Lower lobe of right lung (tissue), 2 donors: ENCODE data around the gene STK39. TPM values are rescaled to one million over a fixed set of nuclear protein-coding genes. Genes with fewer than 3 reads are reported as not detected.

Experiments used
- ATAC-seq, 2 donors: fragments of 200-7000 bp; cut with Tn5 transposase; one replicate each; pipeline ENCODE4 v1.9.1; 2020 to 2022; ENCODE audit warnings: mild to moderate bottlenecking in 2 of 2, moderate library complexity in 2 of 2
- DNase-seq: peaks from one replicate; pipeline ENCODE4 v3.0.0-alpha.2; 2020
- H3K27ac ChIP-seq: fragments of 200-600 bp; one replicate; pipeline ENCODE4 v1.8.0; 2022
- H3K27me3 ChIP-seq: fragments of 200-600 bp; one replicate; pipeline ENCODE4 v1.8.0; 2022; ENCODE audit warnings: low read depth
- H3K36me3 ChIP-seq: fragments of 200-600 bp; one replicate; pipeline ENCODE4 v1.8.0; 2022; ENCODE audit warnings: mild to moderate bottlenecking
- H3K4me1 ChIP-seq: fragments of 200-600 bp; one replicate; pipeline ENCODE4 v1.8.0; 2022
- H3K4me3 ChIP-seq: fragments of 200-600 bp; one replicate; pipeline ENCODE4 v1.8.0; 2022; ENCODE audit warnings: mild to moderate bottlenecking
- H3K9me3 ChIP-seq: fragments of 200-600 bp; one replicate; pipeline ENCODE4 v1.8.0; 2022
- CTCF ChIP-seq: fragments of 200-600 bp; IDR thresholded peaks from one replicate; pipeline ENCODE4 v1.8.0; 2022; ENCODE audit warnings: antibody characterized with exemption, mild to moderate bottlenecking
- intact Hi-C: fragments of 100-400 bp; cut with DNase I; formaldehyde crosslinking; loops from one replicate; pipeline ENCODE4 v1.11.0; 2022
- total RNA-seq: library from RNA; stranded (reverse); fragmentation: NEBNext Ultra II Directional; extraction: Animal tissue kit (Norgen Biotek cat#: 25700); gene quantifications from one replicate; pipeline ENCODE4 v1.2.1, GENCODE V29; 2021
- donor health status: DM: no; HTN: yes; CAD: no; lungs with severe emphysema.

STK39 gene
- total RNA-seq, 1 donor from 2014 or later: 12.6 TPM

- no peak for TF ChIP-seq CTCF
- no peak for ATAC-seq
- no peak overlapping the region for H3K4me3 ChIP-seq
- H3K27ac ChIP-seq: no peak overlapping the region
- H3K27me3 ChIP-seq: no peaks in the 10 kb centered on the region
- DNase-seq: no peak
- intact Hi-C loops: no loop called here
- H3K4me1 ChIP-seq: peaks cover 21% of the 10 kb centered on the region
- no peaks in the 10 kb centered on the region for H3K9me3 ChIP-seq
- H3K36me3 ChIP-seq: no peaks in the 10 kb centered on the region
These were observed 4.3 kb downstream of the STK39 start for GRCh38 chr2:168243061-168243460.

GRCh38 chr2:168241746-168242145, 5.6 kb downstream of the STK39 start:
- no peaks in the 10 kb centered on the region for H3K36me3 ChIP-seq
- peaks cover 18% of the 10 kb centered on the region for H3K4me1 ChIP-seq
- no peaks in the 10 kb centered on the region for H3K9me3 ChIP-seq
- TF ChIP-seq CTCF: no peak
- ATAC-seq (no peak), DNase-seq (no peak)
- no peak overlapping the region for H3K4me3 ChIP-seq
- intact Hi-C loops: no loop called here
- H3K27me3 ChIP-seq: no peaks in the 10 kb centered on the region
- H3K27ac ChIP-seq: no peak overlapping the region

- ATAC-seq (no peak), DNase-seq (no peak)
- Histone ChIP-seq H3K4me1 (peaks cover 16% of the 10 kb centered on the region), H3K9me3 (no peaks in the 10 kb centered on the region), H3K27ac (no peak overlapping the region), H3K36me3 (no peaks in the 10 kb centered on the region), H3K27me3 (no peaks in the 10 kb centered on the region), H3K4me3 (no peak overlapping the region)
- TF ChIP-seq CTCF: no peak
- intact Hi-C loops: no loop called here
These were observed 6.2 kb downstream of the STK39 start for GRCh38 chr2:168241208-168241607.

GRCh38 chr2:168239281-168239680, 8.1 kb downstream of the STK39 start:
- H3K9me3 ChIP-seq: no peaks in the 10 kb centered on the region
- intact Hi-C loops: no loop called here
- no peak for DNase-seq
- no peak overlapping the region for H3K4me3 ChIP-seq
- H3K4me1 ChIP-seq: no peaks in the 10 kb centered on the region
- no peaks in the 10 kb centered on the region for H3K36me3 ChIP-seq
- no peak overlapping the region for H3K27ac ChIP-seq
- no peak for TF ChIP-seq CTCF
- no peak for ATAC-seq
- no peaks in the 10 kb centered on the region for H3K27me3 ChIP-seq

GRCh38 chr2:168237741-168238140, 9.7 kb downstream of the STK39 start:
- Histone ChIP-seq H3K27me3 (no peaks in the 10 kb centered on the region), H3K27ac (no peak overlapping the region), H3K36me3 (no peaks in the 10 kb centered on the region), H3K9me3 (no peaks in the 10 kb centered on the region), H3K4me1 (no peaks in the 10 kb centered on the region), H3K4me3 (no peak overlapping the region)
- no peak for DNase-seq
- intact Hi-C loops: no loop called here
- ATAC-seq: no peak
- no peak for TF ChIP-seq CTCF
